HCT116 (cell line): Measurements from ENCODE around the gene ZNF853.

Experiments used
- CTCF ChIP-seq, 3 experiments: fragments of 200-600 bp in 1 of 3; sonication (generic) in 1 of 3; IDR thresholded peaks in 2 of 3; conservative IDR thresholded peaks in 1 of 3; 2 replicates each; pipeline ENCODE4 v1.5.1; 2012 to 2017; ENCODE audit warnings: low read depth in 2 of 3, low read length in 2 of 3, antibody characterized with exemption in 1 of 3, borderline replicate concordance in 1 of 3, control low read depth in 1 of 3, mild to moderate bottlenecking in 1 of 3, mixed read lengths in 1 of 3, mixed run types in 1 of 3, moderate library complexity in 1 of 3; ENCODE audit not compliant: insufficient read depth in 1 of 3
- POLR2A ChIP-seq: IDR thresholded peaks from 2 replicates; pipeline ENCODE4 v1.7.0; 2011; ENCODE audit warnings: borderline replicate concordance; ENCODE audit not compliant: insufficient read depth, insufficient read length; ENCODE audit errors: extremely low read depth
- SIN3A ChIP-seq: IDR thresholded peaks from 2 replicates; pipeline ENCODE4 v1.6.1; 2012; ENCODE audit warnings: low read depth

GRCh38 chr7:6575281-6576023 lies 40.0 kb upstream of the ZNF853 start:
- TF ChIP-seq SIN3A: no peak
- TF ChIP-seq CTCF (IDR thresholded peaks at IDR 0.05 in 2 of 3, conservative IDR thresholded peaks at IDR 0.05 in 1 of 3; ENCODE audit: borderline replicate concordance in 1 of 3, insufficient read depth in 1 of 3, low read depth in 2 of 3, low read length in 2 of 3): no peak
- no peak for TF ChIP-seq POLR2A
